ENCODE measurements around the gene ZNF526. TPM values are rescaled to one million over a fixed set of nuclear protein-coding genes. Genes with fewer than 3 reads are reported as not detected.

Gene ZNF526
- total RNA-seq, 4 donors from 2014 or later: 3.9 to 9.8 (median 5.8) TPM

- no peak for TF ChIP-seq CTCF (IDR thresholded peaks at IDR 0.05; ENCODE audit: low read depth)
Observed at GRCh38 chr19:42216653-42217519, 3.2 kb upstream of the ZNF526 start.

GRCh38 chr19:42217520-42218437 lies 2.3 kb upstream of the ZNF526 start, which contains the start of gene DEDD2:
Gene DEDD2, minus strand, starts transcription at chr19:42217677. Its CDS starts 670 bp downstream, at chr19:42217007.
- TF ChIP-seq CTCF (IDR thresholded peaks at IDR 0.05; ENCODE audit: low read depth): no peak

GRCh38 chr19:42220751-42221097 lies 612 bp downstream of the ZNF526 start:
- no peak for TF ChIP-seq CTCF (IDR thresholded peaks at IDR 0.05; ENCODE audit: low read depth)

GRCh38 chr19:42224940-42225717 lies 5.0 kb downstream of the ZNF526 start:
- TF ChIP-seq CTCF (IDR thresholded peaks at IDR 0.05; ENCODE audit: low read depth): no peak

- TF ChIP-seq CTCF (IDR thresholded peaks at IDR 0.05; ENCODE audit: low read depth): no peak
Observed at GRCh38 chr19:42225718-42226292, 5.7 kb downstream of the ZNF526 start.

GRCh38 chr19:42226886-42227285 lies 6.8 kb downstream of the ZNF526 start:
- no peak for TF ChIP-seq CTCF (IDR thresholded peaks at IDR 0.05; ENCODE audit: low read depth)

Measured in subcutaneous adipose tissue (tissue), 4 donors.